Neuronal stem cell (in vitro differentiated cells): ENCODE measurements around the gene FGGY.

ENCODE experiments used
- DNase-seq: peaks from one replicate; pipeline ENCODE4 v3.0.0-alpha.2; 2013; ENCODE audit warnings: low spot score
- H2AFZ ChIP-seq: one replicate; pipeline ENCODE4 v1.6.1; 2013; ENCODE audit warnings: mild to moderate bottlenecking, low read length, inconsistent platforms
- H2AK5ac ChIP-seq: 2 replicates; pipeline ENCODE4 v1.6.1; 2013; ENCODE audit warnings: low read depth, mild to moderate bottlenecking, inconsistent platforms, low read length, moderate library complexity, mixed read lengths
- H2BK120ac ChIP-seq: 2 replicates; pipeline ENCODE4 v1.6.1; 2013; ENCODE audit warnings: low read depth, mild to moderate bottlenecking, inconsistent platforms, low read length, moderate library complexity, mixed read lengths
- H2BK12ac ChIP-seq: one replicate; pipeline ENCODE4 v1.6.1; 2013; ENCODE audit warnings: low read length, inconsistent platforms
- H2BK15ac ChIP-seq: 2 replicates; pipeline ENCODE4 v1.6.1; 2013; ENCODE audit warnings: mild to moderate bottlenecking, low read length, inconsistent platforms, mixed read lengths
- H2BK5ac ChIP-seq: one replicate; pipeline ENCODE4 v1.6.1; 2013; ENCODE audit warnings: inconsistent platforms, mild to moderate bottlenecking, low read length, moderate library complexity
- H3K14ac ChIP-seq: one replicate; pipeline ENCODE4 v1.6.1; 2013; ENCODE audit warnings: low read length, inconsistent platforms
- H3K18ac ChIP-seq: 2 replicates; pipeline ENCODE4 v1.6.1; 2013; ENCODE audit warnings: low read length, inconsistent platforms
- H3K23ac ChIP-seq: 2 replicates; pipeline ENCODE4 v1.6.1; 2013; ENCODE audit warnings: low read depth, mild to moderate bottlenecking, mixed read lengths, low read length, inconsistent platforms; ENCODE audit not compliant: poor library complexity
- H3K27ac ChIP-seq: replicated peaks from 3 replicates; pipeline ENCODE4 v1.5.1; 2013; ENCODE audit warnings: low read length, inconsistent platforms
- H3K27me3 ChIP-seq, 3 experiments: 2 replicates each; pipeline ENCODE4 v1.6.1; 2013; ENCODE audit warnings: low read length in 3 of 3, mild to moderate bottlenecking in 2 of 3, inconsistent platforms in 1 of 3, low read depth in 1 of 3, mixed read lengths in 1 of 3, moderate library complexity in 1 of 3; ENCODE audit not compliant: control insufficient read depth in 3 of 3, insufficient read depth in 3 of 3
- H3K36me3 ChIP-seq, 2 donors: replicated peaks in 1 of 2; 2 replicates each; pipeline ENCODE4 v1.6.1; 2013; ENCODE audit warnings: low read length in 2 of 2; ENCODE audit not compliant: control insufficient read depth in 2 of 2, insufficient read depth in 2 of 2
- H3K4ac ChIP-seq: 2 replicates; pipeline ENCODE4 v1.6.1; 2013; ENCODE audit warnings: inconsistent platforms, mild to moderate bottlenecking, low read length, moderate library complexity
- H3K4me1 ChIP-seq, 2 donors: 1 replicate in 1 of 2; 2 replicates in 1 of 2; pipeline ENCODE4 v1.6.1; 2013; ENCODE audit warnings: low read length in 2 of 2, low read depth in 1 of 2; ENCODE audit not compliant: control insufficient read depth in 2 of 2, insufficient read depth in 1 of 2
- H3K4me2 ChIP-seq: one replicate; pipeline ENCODE4 v1.6.1; 2013; ENCODE audit warnings: mild to moderate bottlenecking, low read length, inconsistent platforms; ENCODE audit not compliant: insufficient read depth, poor library complexity, severe bottlenecking
- H3K4me3 ChIP-seq, 2 donors: 2 replicates each; pipeline ENCODE4 v1.5.1; 2013; ENCODE audit warnings: low read length in 2 of 2, mild to moderate bottlenecking in 2 of 2, inconsistent platforms in 1 of 2, moderate library complexity in 1 of 2
- H3K79me1 ChIP-seq: one replicate; pipeline ENCODE4 v1.6.1; 2013; ENCODE audit warnings: low read depth, mild to moderate bottlenecking, inconsistent platforms, low read length, moderate library complexity
- H3K9ac ChIP-seq: one replicate; pipeline ENCODE4 v1.6.1; 2013; ENCODE audit warnings: mild to moderate bottlenecking, low read depth, low read length, inconsistent platforms; ENCODE audit not compliant: poor library complexity
- H3K9me3 ChIP-seq, 2 donors: replicated peaks in 1 of 2; 2 replicates each; pipeline versions ENCODE3 to v1.6.1; 2013; ENCODE audit warnings: low read length in 2 of 2, mild to moderate bottlenecking in 2 of 2, inconsistent platforms in 1 of 2, low read depth in 1 of 2, mixed read lengths in 1 of 2, moderate library complexity in 1 of 2; ENCODE audit not compliant: control insufficient read depth in 2 of 2, insufficient read depth in 1 of 2
- H4K8ac ChIP-seq: one replicate; pipeline ENCODE4 v1.6.1; 2013; ENCODE audit warnings: low read depth, mild to moderate bottlenecking, inconsistent platforms, low read length, moderate library complexity
- H4K91ac ChIP-seq: one replicate; pipeline ENCODE4 v1.6.1; 2013; ENCODE audit warnings: low read length, low read depth, mild to moderate bottlenecking, inconsistent platforms; ENCODE audit not compliant: poor library complexity
- WGBS, 2 donors: extraction: QIAGEN DNeasy Blood & Tissue Kit; methylation state at CpG; one replicate each; pipeline ENCODE4 v1.1.7; 2013; ENCODE audit warnings: missing lambda C conversion rate in 2 of 2, mixed read lengths in 1 of 2; ENCODE audit not compliant: insufficient read length in 2 of 2, insufficient replicate concordance in 1 of 2; ENCODE audit errors: extremely low coverage in 2 of 2; 5-methylcytosine and 5-hydroxymethylcytosine counted together

Gene FGGY

GRCh38 chr1:59480188-59480888 lies 183.4 kb downstream of the FGGY start:
- H3K14ac ChIP-seq: no peak overlapping the region
- H3K27ac ChIP-seq: no peak overlapping the region
- no peaks in the 10 kb centered on the region for H3K79me1 ChIP-seq
- no peak overlapping the region for H2BK12ac ChIP-seq
- no peak overlapping the region for H3K18ac ChIP-seq
- no peak overlapping the region for H2BK5ac ChIP-seq
- no peak overlapping the region for H2AK5ac ChIP-seq
- H3K4ac ChIP-seq: no peak overlapping the region
- peaks cover 0 to 4% of the 10 kb centered on the region in 2 donors for H3K9me3 ChIP-seq
- H2BK120ac ChIP-seq: no peak overlapping the region
- H3K36me3 ChIP-seq: no peaks in the 10 kb centered on the region
- H3K4me3 ChIP-seq: no peak overlapping the region
- H3K4me2 ChIP-seq: no peak overlapping the region
- H2AFZ ChIP-seq: no peak overlapping the region
- WGBS, 2 donors: no CpG with 5 or more reads among the region's 7 CpGs
- H3K23ac ChIP-seq: no peak overlapping the region
- H4K8ac ChIP-seq: no peak overlapping the region
- no peaks in the 10 kb centered on the region for H3K4me1 ChIP-seq
- H3K9ac ChIP-seq: no peak overlapping the region
- no peak overlapping the region for H4K91ac ChIP-seq
- no peaks in the 10 kb centered on the region for H3K27me3 ChIP-seq
- no peak overlapping the region for H2BK15ac ChIP-seq
- no peak for DNase-seq

DNA sequence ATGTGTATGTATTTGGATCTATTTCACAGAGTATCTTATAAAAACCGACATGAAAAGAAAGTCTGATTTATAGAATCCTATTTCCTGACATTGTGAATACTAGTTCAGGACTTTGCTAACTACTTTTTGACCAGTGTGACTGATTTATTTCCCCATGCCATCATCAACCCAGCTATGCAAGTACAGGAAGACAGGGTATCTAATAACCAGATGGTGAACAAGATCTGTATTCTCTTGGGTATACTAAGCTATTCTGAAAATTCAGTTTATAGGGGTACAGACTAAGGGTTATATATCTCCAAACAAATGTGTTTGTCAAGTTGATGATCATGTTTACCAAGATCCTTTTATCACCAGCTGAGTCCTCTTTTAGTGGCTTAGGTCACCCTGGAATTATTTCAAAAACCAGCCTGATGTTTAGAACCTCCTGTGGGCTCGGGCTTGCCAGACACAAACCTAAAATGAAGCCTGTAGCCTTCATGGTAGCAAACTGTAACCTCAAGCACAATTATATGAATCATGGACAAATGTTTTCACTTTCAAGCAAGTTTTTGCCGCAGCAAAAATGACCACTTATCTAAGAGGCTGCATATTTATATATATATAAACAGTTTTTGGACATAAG lies 185.1 kb downstream of the FGGY start:
- Histone ChIP-seq H3K27ac (no peak overlapping the region), H3K18ac (no peak overlapping the region), H3K27me3 (no peaks in the 10 kb centered on the region), H3K9me3 (no peaks in the 10 kb centered on the region), H2BK15ac (no peak overlapping the region), H4K91ac (no peak overlapping the region), H3K4ac (no peak overlapping the region), H3K36me3 (no peaks in the 10 kb centered on the region), H3K4me1 (no peaks in the 10 kb centered on the region), H3K4me2 (no peak overlapping the region), H2BK5ac (no peak overlapping the region), H2AK5ac (no peak overlapping the region), H2BK12ac (no peak overlapping the region), H3K79me1 (no peaks in the 10 kb centered on the region), H3K4me3 (no peak overlapping the region), H3K9ac (no peak overlapping the region), H3K23ac (no peak overlapping the region), H2AFZ (no peak overlapping the region), H4K8ac (no peak overlapping the region), H2BK120ac (no peak overlapping the region), H3K14ac (no peak overlapping the region)
- WGBS, 2 donors: no CpG with 5 or more reads among the region's 3 CpGs
- no peak for DNase-seq

GRCh38 chr1:59482986-59483385 lies 186.1 kb downstream of the FGGY start:
- no CpG with 5 or more reads among the region's 1 CpG for WGBS, 2 donors
- no peak overlapping the region for H3K27ac ChIP-seq

GRCh38 chr1:59484096-59484495 lies 187.2 kb downstream of the FGGY start:
- no peak overlapping the region for H3K4me2 ChIP-seq
- H2BK5ac ChIP-seq: no peak overlapping the region
- no peak overlapping the region for H2BK120ac ChIP-seq
- H4K91ac ChIP-seq: no peak overlapping the region
- no peak overlapping the region for H3K4ac ChIP-seq
- H2BK15ac ChIP-seq: no peak overlapping the region
- H3K14ac ChIP-seq: no peak overlapping the region
- H3K27ac ChIP-seq: no peak overlapping the region
- H4K8ac ChIP-seq: no peak overlapping the region
- no peak overlapping the region for H3K23ac ChIP-seq
- H3K9me3 ChIP-seq: no peaks in the 10 kb centered on the region
- no CpG with 5 or more reads among the region's 1 CpG for WGBS, 2 donors
- H3K79me1 ChIP-seq: no peaks in the 10 kb centered on the region
- no peak overlapping the region for H3K18ac ChIP-seq
- no peak for DNase-seq
- no peaks in the 10 kb centered on the region for H3K27me3 ChIP-seq
- H2BK12ac ChIP-seq: no peak overlapping the region
- no peaks in the 10 kb centered on the region for H3K36me3 ChIP-seq
- H2AK5ac ChIP-seq: no peak overlapping the region
- H3K9ac ChIP-seq: no peak overlapping the region
- no peak overlapping the region for H3K4me3 ChIP-seq
- H3K4me1 ChIP-seq: no peaks in the 10 kb centered on the region
- no peak overlapping the region for H2AFZ ChIP-seq

More at GRCh38 chr1:59482986-59483385, 186.1 kb downstream of the FGGY start:
- H2AFZ ChIP-seq: no peak overlapping the region
- H3K9ac ChIP-seq: no peak overlapping the region
- DNase-seq: no peak
- no peak overlapping the region for H2BK120ac ChIP-seq
- H3K23ac ChIP-seq: no peak overlapping the region
- no peaks in the 10 kb centered on the region for H3K36me3 ChIP-seq
- no peak overlapping the region for H3K4ac ChIP-seq
- no peak overlapping the region for H3K14ac ChIP-seq
- no peaks in the 10 kb centered on the region for H3K4me1 ChIP-seq
- H2AK5ac ChIP-seq: no peak overlapping the region
- no peaks in the 10 kb centered on the region for H3K9me3 ChIP-seq
- H3K27me3 ChIP-seq: no peaks in the 10 kb centered on the region
- no peak overlapping the region for H2BK12ac ChIP-seq
- no peak overlapping the region for H3K18ac ChIP-seq
- H4K91ac ChIP-seq: no peak overlapping the region
- H3K4me3 ChIP-seq: no peak overlapping the region
- no peak overlapping the region for H4K8ac ChIP-seq
- no peak overlapping the region for H2BK5ac ChIP-seq
- no peak overlapping the region for H3K4me2 ChIP-seq
- no peak overlapping the region for H2BK15ac ChIP-seq
- H3K79me1 ChIP-seq: no peaks in the 10 kb centered on the region
